ENCODE data around the gene GLS.

The GLS gene

DNA sequence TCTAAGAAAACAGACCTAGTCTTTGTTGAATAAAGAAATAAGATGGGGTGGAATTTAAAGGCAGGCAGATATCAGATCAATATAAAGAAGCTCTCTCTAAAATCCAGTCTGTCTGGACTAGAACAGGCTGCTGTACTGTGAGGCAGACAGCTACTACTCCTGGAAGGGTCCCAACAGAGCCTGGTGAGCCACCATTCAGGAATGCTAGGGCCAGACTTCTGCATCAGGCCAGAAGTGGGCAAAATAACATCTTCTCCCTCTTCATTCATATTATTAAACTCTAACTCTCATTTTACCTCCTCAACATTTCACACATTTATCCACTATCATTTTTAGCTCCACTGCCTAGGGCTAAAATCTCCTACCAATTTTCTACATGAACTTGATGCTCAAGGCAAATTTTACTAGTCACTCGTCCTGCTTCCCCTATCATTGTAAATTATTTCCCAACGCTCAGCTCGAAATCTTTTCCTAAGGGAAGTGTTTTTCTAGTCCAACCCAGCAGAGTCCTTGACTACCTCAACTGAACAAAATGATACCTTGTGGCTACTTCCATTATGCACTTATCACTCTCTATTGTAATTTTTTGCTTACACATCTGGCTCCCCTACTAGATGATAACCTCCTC lies 45.2 kb upstream of the GLS start:
- no peak overlapping the region for H3K4me3 ChIP-seq (replicated peaks; ENCODE audit: insufficient read depth, low read length)
- no peak for DNase-seq (ENCODE audit: low read depth in 1 of 2, low spot score in 1 of 2)
- no peak overlapping the region for H3K27ac ChIP-seq (replicated peaks)
- TF ChIP-seq, protein P1, sequence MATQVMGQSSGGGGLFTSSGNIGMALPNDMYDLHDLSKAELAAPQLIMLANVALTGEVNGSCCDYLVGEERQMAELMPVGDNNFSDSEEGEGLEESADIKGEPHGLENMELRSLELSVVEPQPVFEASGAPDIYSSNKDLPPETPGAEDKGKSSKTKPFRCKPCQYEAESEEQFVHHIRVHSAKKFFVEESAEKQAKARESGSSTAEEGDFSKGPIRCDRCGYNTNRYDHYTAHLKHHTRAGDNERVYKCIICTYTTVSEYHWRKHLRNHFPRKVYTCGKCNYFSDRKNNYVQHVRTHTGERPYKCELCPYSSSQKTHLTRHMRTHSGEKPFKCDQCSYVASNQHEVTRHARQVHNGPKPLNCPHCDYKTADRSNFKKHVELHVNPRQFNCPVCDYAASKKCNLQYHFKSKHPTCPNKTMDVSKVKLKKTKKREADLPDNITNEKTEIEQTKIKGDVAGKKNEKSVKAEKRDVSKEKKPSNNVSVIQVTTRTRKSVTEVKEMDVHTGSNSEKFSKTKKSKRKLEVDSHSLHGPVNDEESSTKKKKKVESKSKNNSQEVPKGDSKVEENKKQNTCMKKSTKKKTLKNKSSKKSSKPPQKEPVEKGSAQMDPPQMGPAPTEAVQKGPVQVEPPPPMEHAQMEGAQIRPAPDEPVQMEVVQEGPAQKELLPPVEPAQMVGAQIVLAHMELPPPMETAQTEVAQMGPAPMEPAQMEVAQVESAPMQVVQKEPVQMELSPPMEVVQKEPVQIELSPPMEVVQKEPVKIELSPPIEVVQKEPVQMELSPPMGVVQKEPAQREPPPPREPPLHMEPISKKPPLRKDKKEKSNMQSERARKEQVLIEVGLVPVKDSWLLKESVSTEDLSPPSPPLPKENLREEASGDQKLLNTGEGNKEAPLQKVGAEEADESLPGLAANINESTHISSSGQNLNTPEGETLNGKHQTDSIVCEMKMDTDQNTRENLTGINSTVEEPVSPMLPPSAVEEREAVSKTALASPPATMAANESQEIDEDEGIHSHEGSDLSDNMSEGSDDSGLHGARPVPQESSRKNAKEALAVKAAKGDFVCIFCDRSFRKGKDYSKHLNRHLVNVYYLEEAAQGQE (IDR thresholded peaks at IDR 0.05; ENCODE audit: insufficient replicate concordance, low read depth): no peak
- TF ChIP-seq, protein P2, sequence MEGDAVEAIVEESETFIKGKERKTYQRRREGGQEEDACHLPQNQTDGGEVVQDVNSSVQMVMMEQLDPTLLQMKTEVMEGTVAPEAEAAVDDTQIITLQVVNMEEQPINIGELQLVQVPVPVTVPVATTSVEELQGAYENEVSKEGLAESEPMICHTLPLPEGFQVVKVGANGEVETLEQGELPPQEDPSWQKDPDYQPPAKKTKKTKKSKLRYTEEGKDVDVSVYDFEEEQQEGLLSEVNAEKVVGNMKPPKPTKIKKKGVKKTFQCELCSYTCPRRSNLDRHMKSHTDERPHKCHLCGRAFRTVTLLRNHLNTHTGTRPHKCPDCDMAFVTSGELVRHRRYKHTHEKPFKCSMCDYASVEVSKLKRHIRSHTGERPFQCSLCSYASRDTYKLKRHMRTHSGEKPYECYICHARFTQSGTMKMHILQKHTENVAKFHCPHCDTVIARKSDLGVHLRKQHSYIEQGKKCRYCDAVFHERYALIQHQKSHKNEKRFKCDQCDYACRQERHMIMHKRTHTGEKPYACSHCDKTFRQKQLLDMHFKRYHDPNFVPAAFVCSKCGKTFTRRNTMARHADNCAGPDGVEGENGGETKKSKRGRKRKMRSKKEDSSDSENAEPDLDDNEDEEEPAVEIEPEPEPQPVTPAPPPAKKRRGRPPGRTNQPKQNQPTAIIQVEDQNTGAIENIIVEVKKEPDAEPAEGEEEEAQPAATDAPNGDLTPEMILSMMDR (IDR thresholded peaks at IDR 0.05; ENCODE audit: insufficient read depth, low read length): no peak
- TF ChIP-seq POLR2AphosphoS5 (IDR thresholded peaks at IDR 0.05; ENCODE audit: low read depth) (no peak), SPI1 (IDR thresholded peaks at IDR 0.05; ENCODE audit: borderline replicate concordance, low read depth) (no peak), GABPA (IDR thresholded peaks at IDR 0.05; ENCODE audit: low read depth) (no peak)
- no peaks in the 10 kb centered on the region for H3K27me3 ChIP-seq (ENCODE audit: insufficient read depth, poor library complexity, severe bottlenecking)

DNA sequence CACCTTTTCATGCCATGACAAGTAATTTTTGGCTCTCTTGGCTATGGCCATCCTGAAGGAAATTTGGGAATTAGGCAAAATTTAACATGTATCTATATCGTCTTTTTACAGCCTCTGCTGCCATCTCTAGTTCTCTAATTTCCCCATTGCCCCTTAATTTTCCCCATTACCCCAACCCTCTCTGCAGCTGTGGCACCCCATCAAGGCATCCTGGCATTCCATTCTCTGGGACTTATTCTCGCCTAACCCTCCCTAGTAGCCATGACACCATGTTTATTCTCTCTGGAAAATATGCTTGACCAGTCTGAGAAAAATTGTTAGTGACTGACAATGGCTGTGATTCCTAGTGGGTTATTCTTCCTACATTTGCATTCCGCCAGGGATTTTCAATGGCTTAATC lies 43.9 kb upstream of the GLS start:
- H3K4me3 ChIP-seq (replicated peaks; ENCODE audit: insufficient read depth, low read length): no peak overlapping the region
- H3K27ac ChIP-seq (replicated peaks): no peak overlapping the region
- no peak for TF ChIP-seq POLR2AphosphoS5 (IDR thresholded peaks at IDR 0.05; ENCODE audit: low read depth)
- no peak for TF ChIP-seq GABPA (IDR thresholded peaks at IDR 0.05; ENCODE audit: low read depth)
- TF ChIP-seq, protein P1 (IDR thresholded peaks at IDR 0.05; ENCODE audit: insufficient replicate concordance, low read depth): no peak
- no peak for TF ChIP-seq SPI1 (IDR thresholded peaks at IDR 0.05; ENCODE audit: borderline replicate concordance, low read depth)
- TF ChIP-seq, protein P2 (IDR thresholded peaks at IDR 0.05; ENCODE audit: insufficient read depth, low read length): no peak

DNA sequence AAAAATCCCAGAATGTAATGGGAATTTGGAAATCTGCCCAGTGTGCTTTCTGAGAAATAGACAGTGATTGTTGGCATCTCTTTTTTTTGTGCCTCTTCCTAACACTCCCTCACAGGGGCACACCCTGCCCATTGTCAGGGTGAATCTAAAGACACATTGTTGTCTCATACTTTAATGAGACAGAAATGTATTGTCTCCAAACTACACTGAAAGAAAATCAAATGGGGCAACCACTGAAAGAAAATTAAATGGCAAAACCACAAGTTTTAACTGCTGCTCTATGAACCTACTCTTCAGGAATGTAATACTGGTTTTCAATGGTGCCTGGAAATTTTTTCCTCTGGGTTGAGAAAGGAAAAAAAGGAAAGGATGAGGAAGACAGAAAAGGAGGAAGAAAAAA lies 43.2 kb upstream of the GLS start:
- no peak overlapping the region for H3K27ac ChIP-seq (replicated peaks)
- H3K4me3 ChIP-seq (replicated peaks; ENCODE audit: insufficient read depth, low read length): no peak overlapping the region
- no peaks in the 10 kb centered on the region for H3K27me3 ChIP-seq (ENCODE audit: insufficient read depth, poor library complexity, severe bottlenecking)
- TF ChIP-seq, protein P1 (IDR thresholded peaks at IDR 0.05; ENCODE audit: insufficient replicate concordance, low read depth): no peak
- TF ChIP-seq POLR2AphosphoS5 (IDR thresholded peaks at IDR 0.05; ENCODE audit: low read depth): no peak
- TF ChIP-seq SPI1 (IDR thresholded peaks at IDR 0.05; ENCODE audit: borderline replicate concordance, low read depth): no peak
- no peak for DNase-seq (ENCODE audit: low read depth in 1 of 2, low spot score in 1 of 2)

More for the DNA sequence above, 43.9 kb upstream of the GLS start:
- DNase-seq (ENCODE audit: low read depth in 1 of 2, low spot score in 1 of 2): no peak
- H3K27me3 ChIP-seq (ENCODE audit: insufficient read depth, poor library complexity, severe bottlenecking): no peaks in the 10 kb centered on the region
